HG02981 (cell line): ENCODE results near the gene PIEZO2.
"Not testable (repeated sequence)": the region's sequence is repeated elsewhere in the genome, so short reads cannot be mapped to it uniquely, and the experiment has no call there.

Experiments
- ATAC-seq: cut with Tn5 transposase; IDR thresholded peaks from one replicate; pipeline ENCODE4 v1.9.1; 2021; ENCODE audit warnings: mild to moderate bottlenecking, moderate library complexity; ENCODE audit not compliant: unreplicated experiment

The PIEZO2 gene

DNA sequence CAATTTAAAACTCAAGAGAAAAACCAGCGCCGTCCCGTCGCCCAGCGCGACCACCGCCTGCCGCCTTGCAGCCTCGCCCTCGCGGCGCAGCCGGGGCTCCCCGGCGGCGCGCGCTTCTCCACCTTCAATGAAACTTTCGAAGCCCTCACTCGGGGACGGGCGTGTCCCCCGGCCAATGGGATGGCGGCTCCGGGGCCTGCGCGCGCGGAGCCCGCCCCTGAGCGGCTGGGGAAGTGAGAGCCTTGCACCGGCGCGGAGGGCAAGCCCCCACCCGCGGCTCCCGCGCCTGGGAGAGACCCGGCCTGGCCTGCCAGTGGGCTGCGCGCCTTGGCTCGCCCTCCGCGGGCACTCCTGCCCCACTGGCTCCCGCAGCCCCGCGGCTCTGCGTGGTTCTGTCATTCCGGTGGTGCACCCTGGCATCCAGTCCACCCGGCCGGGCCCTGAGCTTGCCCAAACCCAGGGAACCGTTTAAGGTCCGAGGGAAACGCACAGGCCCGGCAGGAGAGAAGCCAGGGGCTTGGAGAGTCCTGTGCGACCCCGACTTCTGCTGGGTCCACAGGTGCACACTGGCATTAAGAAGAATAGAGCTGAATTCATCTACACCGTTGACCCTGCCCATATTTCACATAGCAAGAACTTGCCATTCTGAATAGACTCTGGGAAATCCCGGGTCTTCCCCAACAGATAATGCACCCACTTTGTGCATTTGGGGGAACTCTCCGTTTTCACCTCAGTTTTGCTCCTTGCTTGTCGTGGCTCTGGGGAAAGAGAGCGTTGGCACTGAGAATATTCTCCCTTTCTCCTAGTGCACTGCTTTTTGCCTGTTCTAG, at the start of gene PIEZO2:
Gene PIEZO2 (minus strand): TSS at position 129 of the 830 bp plus-strand sequence. CDS start 981 bp downstream, outside the sequence.
- ATAC-seq = peak; percentile 83

GRCh38 chr18:11183637-11184036, 34.3 kb upstream of the PIEZO2 start:
- ATAC-seq = no peak

DNA sequence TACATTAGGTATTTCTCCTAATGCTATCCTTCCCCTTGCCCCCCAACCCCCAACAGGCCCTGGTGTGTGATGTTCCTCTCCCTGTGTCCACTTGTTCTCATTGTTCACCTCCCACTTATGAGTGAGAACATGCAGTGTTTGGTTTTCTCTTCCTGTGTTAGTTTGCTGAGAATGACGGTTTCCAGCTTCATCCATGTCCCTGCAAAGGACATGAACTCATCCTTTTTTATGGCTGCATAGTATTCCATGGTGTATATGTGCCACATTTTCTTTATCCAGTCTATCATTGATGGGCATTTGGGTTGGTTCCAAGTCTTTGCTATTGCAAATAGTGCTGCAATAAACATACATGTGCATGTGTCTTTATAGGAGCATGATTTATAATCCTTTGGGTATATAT, 32.3 kb upstream of the PIEZO2 start:
- ATAC-seq = not testable (repeated sequence)

DNA sequence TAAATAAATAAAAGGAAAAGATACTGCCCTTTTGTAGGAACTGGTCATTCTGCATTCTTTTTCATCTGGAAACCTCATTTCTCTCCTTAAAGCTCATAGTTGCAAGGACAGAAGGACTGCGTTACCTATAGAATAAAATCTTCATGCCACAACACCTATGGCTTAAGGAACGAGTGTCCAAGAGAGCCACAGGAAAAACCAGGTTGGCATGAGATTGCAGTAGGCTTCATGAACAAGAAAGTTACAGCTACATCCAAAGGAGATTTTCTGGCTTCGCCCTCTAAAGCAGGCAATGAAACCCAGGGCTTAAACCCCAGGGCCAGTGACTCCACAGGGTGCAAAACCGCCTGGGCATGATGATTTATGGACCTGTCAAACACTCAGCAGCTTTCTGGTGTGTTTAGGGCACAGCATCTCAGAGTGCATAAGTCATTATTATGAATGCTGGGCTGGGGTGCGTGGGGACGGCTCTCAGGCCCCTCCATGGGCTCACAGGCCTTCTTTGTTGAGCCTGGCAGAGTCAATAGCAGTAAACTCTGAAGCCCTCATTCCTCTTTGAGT, 30.7 kb upstream of the PIEZO2 start:
- no peak for ATAC-seq

DNA sequence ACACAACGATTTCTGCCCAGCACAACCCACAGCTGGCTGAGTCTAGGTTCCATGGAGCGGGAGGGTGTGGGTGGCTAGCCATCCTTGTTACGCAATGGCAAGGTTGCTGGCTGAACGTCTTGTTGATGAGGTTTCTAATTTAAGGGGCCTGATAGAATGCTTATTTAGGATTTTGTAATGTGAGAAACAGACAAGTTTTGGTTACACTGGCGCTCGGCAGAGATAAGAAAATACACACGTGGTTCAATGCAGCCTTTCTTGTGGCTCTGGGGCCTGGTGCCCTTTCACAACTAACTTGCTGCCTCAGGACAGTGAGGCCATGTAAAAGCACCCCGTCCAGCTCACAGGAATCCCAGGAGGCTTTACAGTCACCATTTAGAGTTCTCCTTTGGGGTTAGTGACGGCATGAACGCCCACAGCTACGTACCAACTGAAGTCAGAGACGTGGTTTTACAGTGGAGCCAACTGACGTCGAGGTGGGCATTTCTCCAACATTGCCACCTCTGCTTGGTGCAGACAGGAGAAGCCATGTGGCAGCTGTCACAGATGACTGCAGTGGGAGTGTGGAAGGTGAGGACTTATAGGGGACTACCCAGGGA, 29.7 kb upstream of the PIEZO2 start:
- ATAC-seq = no peak

DNA sequence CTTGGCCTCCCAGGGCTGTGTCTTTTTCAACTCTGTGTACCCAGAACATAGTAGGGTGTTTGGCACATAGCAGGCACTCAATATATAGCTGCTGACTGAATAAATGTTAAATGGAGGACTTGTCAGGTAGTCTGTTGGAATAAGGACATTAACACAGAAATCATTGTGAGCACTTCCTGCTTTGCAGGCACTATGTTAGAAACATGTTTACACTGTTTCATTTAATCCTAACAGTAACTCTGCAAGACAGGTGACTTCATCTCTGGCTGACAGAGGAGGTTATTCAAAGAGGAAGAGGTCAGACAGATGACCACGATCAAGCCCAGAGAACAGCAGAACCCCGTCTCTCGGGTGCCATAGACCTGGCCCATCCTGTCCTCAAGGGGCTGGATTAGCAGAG, 28.0 kb upstream of the PIEZO2 start:
- ATAC-seq = no peak

DNA sequence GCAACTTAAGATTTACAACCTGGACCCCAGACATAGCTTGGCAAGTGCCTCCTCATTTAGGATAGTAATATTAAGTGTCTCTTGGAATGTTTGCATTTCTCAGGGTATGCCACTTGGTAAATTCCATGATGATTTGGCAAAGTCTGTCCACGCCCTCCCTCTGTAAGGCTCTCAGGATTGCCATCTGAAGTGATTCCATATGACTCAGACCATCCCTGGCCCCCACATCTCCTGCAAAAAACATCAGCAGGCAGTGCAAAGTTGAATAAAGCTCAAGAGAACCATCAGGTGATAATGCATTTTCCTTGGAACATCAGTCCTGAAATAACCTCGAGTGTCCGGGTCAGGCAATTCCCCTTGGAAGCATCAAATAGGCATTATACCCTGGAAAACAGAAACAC, 27.1 kb upstream of the PIEZO2 start:
- no peak for ATAC-seq

GRCh38 chr18:11175266-11175979, 26.1 kb upstream of the PIEZO2 start:
- ATAC-seq = no peak

- ATAC-seq = not testable (repeated sequence)
These were observed 24.8 kb upstream of the PIEZO2 start for GRCh38 chr18:11174179-11174578.

DNA sequence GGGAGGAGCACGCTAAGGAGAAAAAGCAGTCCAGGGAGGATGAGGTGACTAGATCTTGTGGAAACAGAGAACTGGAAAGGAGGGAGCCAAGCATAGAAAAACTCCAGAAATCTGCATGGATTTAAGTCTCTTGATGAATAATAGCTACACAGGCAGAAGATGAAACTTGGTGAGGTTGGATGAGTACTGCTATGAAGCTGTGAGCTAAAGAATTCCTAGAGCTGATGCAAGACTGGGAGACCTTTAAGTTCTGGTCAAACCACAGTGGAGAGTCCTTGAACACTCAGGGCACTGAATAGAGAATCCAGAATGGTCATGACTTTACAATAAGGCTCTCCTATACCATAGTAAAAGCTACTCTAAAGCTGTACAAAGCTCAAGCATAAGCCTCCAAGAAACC, 18.4 kb upstream of the PIEZO2 start:
- ATAC-seq = no peak

DNA sequence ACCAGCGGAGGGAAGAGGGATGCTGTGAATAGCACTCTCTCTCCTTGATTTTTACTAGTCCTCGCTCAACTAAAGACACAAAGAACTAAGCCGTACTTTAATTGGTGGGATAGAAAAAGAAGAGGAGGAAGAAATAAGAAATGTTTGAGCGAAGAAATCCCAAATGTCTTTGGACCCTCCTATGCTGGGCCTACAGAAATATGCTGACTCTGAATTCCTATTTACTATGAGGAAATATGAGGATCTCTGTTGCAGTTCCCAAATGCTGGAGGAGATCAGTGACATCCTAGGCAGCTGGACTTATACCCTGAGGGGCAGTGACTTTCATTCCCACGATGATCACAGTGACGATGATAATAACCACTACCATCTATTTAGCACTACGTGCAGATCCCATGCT, 16.6 kb upstream of the PIEZO2 start:
- no peak for ATAC-seq

- no peak for ATAC-seq
These were observed 15.8 kb upstream of the PIEZO2 start for GRCh38 chr18:11165138-11165537.

- ATAC-seq = no peak
These were observed 14.3 kb upstream of the PIEZO2 start for GRCh38 chr18:11163665-11164064.

- no peak for ATAC-seq
These were observed 13.5 kb upstream of the PIEZO2 start for GRCh38 chr18:11162889-11163288.

DNA sequence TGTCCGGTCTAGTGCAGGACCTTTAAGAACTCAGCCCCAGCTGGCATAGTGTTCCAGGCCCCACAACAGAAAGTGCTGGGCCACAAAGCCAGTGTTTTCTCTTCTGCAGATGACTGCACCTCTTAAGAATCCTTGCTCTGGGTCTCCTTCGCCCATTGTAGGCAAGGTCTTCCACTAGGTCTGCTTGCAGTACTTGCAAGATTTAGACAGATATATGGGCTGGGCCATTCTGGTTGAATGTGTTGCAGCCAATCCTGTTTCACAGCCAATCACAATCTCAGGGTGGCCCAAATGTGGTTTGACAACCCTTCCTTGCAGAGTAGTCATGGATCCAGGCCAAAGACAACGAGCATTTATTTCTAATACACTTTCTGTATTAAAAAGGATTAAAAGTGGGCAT, 13.1 kb upstream of the PIEZO2 start:
- no peak for ATAC-seq

- no peak for ATAC-seq
These were observed 10.9 kb upstream of the PIEZO2 start for GRCh38 chr18:11160313-11160712.

DNA sequence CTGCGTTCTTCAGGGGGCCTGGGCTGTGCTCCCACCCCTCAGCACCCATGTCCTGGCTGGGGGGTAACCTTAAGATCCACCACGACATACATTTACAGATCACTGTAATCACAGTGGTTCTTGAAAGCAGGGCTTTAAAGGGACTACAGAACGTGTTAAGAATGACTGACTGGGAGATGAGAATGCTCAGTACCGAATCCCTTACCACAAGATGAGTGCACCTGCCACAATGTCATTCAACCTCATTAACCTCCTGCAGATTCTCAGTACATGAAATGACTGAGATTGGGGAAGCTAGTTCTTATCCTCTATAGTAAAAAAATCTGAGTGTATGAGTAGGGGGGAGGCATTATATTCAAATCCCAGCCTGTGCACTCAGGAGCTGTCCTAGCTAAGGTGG, 10.5 kb upstream of the PIEZO2 start:
- ATAC-seq = no peak

DNA sequence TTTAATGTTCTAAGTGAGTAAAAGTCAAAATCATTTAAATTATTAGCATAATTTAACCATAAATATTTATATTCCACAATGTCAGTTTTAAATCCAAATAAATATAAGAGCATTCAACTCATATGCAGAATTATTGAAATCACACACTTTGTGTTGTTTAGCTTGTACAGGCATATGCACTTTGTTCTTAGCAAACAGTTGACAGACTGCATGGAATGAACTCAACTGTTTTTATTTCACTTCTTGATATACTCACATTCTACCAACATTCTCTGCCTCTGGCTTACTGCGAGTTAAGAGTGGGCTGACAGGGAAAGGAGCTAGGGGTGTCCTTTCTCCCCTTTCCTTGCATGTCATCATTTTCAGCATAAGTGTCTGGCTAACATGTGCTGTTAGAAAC, 7.6 kb upstream of the PIEZO2 start:
- no peak for ATAC-seq

DNA sequence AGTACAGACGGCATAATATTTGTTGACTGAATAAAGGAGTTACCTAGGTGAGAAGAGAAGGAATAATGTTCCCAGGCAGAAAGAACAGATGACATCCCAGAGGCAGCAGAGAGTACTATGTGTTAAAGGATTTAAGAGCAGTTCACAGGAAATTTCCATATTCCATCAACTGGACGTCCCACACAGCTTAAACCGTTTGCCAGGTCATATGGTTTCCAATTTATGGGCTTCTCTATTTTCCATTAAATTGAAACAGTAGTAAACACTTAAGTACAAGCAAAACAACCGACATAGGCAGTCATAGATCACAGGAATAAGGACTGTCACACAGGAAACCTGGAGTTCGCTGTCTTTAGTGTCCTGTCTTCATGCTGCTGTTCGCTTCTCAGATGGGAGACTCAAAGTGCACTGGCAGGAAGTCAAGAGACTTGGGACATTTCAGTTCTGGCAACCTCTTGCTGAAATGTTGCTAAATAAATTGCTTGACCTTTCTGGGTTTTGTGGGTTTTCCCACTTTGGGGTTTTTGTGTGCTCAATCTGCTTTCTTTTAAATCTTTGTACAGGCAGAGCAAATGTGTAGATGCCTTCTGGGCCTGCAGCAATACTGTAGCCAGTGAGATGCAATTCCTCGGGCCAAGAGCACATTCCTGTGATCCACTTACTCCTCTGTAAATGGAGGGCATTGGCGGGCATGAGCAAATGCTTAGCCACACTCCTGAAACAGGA, 5.8 kb upstream of the PIEZO2 start:
- ATAC-seq = no peak

DNA sequence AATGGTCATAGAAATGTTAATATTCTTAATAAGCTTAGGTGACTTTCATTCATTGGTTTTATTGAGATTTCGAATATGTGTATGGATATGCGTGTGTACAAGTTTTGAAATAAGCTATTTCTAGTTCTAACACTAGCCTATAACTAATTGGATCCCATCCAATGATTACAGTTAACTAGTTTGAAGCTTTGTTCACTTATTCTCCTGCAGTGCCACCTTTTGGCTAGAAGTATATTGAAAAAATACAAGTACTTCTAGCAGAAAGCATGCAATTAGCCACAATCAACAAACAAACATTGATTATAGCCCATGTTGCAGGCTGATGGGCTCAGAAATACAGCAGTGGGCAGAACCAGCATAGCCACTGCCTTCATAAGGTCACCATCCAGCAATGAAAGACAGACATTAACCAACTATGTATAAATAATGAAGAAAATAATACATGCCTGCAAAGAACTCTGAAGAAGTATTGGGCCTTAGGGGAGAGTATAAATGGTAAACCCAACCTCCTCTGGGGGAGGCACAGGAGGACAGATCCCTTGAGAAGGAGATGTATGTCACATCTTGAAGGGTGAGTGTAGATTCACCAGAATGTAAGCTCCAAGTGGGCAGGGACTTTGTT, 5.1 kb upstream of the PIEZO2 start:
- ATAC-seq = no peak
